HG02759 (cell line): ENCODE data around the gene NT5DC3.
"Not testable (repeated sequence)": the region's sequence is repeated elsewhere in the genome, so short reads cannot be mapped to it uniquely, and the experiment has no call there.

Experiments
- ATAC-seq: cut with Tn5 transposase; IDR thresholded peaks from one replicate; pipeline ENCODE4 v1.9.1; 2021; ENCODE audit warnings: mild to moderate bottlenecking, moderate library complexity; ENCODE audit not compliant: unreplicated experiment

The NT5DC3 gene

DNA sequence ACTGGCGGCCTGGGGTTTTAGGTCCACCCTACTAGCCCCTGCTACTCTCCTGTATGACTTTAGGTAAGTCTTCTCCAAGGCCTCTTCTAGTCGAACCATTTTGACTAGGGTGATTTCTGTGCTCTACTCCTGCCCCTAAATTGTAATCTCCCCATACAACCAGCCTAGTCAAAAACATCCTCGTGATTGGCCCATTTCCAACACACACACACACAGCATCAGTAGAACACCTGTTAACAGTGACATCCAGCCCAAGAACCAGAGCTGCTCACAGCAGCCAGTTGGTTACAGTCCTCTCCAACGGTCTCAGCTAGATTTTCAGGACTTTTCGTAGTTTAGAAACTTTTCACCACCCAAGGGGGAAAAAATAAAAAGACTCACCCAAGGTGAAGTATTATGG lies 30.9 kb downstream of the NT5DC3 start:
- no peak for ATAC-seq

DNA sequence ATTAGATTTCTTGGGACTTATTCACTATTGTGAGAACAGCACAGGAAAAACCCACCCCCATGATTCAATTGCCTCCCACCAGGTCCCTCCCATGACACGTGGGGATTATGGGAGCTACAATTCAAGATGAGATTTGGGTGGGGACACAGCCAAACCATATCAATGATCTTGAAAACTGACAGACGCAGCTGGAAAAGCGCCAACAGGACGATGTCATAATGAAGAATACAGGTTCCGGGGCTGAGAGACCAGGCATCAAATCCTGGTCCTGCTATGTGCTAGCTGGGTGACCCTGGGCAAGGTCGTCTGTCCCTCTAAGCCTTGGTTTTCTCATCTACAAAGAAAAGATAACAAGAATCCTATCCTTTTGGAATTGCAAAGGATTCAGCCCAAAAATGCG lies 31.4 kb downstream of the NT5DC3 start:
- not testable (repeated sequence) for ATAC-seq

DNA sequence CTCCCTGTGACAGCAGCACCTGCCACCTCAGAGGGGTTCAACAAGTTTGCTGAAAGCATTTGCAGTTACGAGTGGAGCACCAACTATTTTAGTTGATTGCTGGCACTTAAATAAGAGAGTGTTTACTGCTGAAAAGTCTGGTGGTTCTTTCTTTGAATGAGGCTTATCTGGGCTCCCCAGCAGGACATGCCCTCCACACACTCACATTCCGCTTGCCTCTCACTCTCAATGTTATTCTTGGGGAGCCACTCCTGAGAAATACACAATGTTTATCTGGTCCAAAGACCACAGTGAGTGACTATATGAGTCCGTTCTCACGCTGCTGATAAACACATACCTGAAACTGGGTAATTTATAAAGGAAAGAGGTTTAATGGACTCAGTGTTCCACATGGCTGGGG lies 31.9 kb downstream of the NT5DC3 start:
- no peak for ATAC-seq

DNA sequence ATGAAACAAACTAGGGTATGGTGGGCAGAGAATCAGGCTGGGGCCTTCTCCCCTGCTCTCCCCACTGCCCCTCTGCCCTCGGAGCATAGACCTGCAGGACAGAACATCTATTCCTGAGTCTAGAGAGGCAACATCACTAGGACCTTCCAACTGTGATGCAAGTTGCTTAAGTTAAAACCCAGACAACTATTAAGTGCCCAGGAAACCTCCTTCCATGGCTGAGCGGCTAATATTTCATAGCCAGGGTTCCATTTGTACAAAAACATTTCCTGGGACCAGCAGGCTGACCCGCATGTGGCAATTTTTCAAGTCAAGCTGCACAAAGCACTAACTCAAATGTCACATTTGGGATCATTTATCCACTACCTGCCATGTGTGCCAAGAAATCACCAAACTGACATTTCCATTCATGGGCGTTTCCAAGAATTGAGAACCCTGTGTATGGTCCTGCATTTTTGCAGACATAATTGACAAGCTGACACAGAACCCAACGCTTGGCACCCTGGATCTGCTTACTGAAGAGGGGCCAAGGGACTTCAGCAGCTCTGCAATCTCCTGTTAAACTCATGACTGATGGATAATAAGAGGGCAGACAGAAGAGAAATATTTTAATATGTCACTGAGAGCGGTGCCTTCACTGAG lies 32.7 kb downstream of the NT5DC3 start:
- no peak for ATAC-seq

DNA sequence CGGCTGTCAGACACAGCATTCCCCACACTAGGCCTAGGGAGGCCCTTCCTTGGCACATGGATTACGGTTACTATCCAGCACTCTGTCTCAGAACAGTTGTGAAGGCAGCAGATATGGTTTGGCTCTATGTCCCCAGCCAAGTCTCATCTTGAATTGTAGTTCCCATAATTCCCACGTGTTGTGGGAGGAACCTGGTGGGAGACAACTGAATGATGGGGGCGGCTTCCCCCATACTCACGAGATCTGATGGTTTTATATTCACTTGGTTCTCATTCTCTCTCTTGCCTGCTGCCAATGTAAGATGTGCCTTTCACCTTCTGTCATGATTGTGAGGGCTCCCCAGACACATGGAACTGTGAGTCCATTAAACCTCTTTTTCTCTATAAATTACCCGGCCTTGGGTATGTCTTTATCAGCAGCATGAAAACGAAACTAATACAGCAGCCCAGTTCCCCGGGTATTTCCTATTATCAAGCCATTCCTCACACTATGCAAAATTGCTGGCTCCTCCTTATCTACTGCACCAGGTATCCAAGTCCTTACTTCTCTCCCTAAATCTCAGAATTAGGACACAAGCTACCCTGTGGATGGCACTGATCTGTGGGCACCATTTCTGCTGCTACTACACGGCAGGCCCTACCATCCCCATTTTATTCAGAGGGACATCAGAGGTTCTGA lies 33.3 kb downstream of the NT5DC3 start:
- no peak for ATAC-seq

DNA sequence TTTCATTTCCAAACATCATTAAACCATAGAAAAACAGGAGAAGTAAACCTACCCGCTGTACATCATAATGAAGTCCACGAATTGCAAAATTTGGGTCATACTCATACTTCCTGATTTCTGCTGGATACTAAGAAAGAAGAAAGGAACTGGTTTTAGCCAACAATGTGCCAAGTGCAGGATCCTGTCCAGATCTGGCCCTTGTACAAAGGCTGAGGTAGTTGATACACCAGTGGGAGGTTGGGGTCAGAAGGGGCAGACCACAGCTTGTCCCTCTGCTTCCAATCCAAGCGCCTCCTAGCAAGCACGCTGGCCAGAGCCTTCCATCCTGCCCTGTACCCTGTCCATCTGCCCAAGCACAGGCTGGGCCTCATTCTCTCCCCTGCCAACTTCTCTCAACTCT lies 34.2 kb downstream of the NT5DC3 start:
- ATAC-seq: no peak

DNA sequence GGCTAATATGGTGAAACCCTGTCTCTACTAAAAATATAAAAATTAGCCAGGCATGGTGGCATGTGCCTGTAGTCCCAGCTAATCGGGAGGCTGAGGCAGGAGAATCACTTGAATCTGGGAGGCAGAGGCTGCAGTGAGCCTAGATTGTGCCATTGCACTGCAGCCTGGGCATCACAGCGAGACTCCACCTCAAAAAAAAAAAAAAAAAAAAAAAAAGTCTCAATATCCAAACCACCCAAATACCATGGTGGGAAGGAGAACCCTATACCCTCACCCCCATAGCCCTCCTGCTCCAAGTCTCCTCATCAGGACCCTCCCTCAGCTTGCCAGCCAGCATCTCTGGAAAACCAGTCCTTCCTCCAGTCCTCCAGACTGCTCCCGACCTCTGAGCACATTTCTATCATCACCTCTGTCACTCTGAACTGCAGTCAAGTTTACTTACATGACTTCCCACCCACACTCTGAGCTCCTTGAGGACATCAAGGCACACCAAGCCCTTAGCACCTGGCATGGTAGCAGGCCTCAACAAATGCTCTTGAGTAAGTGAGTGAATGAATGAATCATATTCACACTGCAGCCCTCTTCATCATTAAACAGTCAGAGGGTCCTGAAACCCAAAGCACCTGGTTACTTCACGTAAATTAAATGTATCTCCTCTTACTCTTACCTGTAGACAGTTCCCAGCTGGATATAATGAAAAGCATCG lies 35.2 kb downstream of the NT5DC3 start:
- no peak for ATAC-seq

DNA sequence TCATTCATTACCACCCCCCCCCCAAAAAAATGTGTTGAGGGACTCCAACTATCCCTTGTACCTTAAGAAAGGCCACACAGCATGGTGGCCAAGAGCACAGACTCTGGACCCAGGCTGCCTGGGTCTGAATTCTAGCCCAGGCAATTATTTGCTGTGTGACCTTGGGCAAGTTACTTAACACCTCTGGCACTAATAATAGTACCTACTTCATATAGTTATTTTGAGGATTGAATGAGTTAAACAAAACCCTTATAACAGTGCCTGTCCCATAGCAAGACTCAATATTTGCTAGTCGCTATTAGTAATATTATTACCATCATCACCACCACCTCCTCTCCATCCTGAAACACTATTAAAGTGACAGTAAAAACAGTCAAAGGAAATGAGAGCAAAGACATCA lies 37.2 kb downstream of the NT5DC3 start:
- no peak for ATAC-seq

DNA sequence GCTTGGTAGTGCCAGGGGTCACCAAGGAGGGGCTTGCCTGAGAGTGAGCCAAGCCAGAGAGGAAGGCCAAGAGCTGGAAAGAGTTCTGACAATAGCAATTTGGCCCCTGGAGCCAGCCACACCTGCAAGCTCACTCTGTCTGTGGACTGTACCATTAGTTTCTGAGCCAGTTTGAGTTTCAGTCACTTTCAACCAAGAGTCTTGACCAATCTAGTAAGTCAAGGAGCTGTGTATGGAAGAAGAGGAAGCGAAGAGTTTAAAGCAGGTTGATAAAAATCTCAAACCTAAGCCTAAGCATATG lies 38.5 kb downstream of the NT5DC3 start:
- ATAC-seq: no peak

DNA sequence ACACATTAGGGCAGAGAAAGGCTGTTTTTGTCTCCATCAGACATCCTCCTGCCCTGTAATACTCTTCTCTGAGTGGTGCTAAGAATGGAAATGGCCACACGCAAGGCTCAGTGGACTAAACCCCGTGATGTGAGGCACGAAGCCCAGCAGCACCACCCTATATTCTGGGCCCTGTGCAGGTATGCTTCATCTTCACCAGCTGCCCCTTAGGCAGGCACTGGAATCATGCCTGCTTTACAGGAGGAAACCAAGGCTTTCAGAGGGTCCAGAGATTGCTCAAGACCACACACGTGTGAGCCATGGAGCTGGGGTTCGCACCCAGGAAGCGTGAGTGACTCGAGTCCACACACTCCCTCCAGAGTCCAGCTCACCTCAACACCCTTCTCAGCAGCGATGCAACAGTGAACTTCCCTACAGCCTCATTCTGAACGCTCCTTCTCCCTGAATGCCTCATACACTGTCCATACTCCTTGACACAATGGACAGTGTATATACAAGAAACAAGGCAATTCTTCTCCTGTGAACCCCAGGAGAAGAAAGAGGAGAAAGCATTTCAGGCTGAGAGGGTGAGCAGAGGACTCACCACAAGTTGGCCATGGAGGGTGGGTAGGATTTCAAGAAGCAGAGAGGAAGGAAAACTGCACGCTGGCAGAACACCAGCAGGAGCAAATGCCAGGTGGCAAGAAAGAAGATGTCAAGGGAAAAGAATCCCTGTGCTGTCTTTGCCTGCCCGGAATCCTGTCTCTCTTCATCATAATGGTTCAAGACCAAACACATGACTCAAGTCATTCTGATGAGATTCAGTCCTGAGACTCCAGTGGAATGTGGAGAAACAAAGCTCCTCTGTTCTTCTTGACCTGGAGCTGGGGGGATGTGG lies 39.1 kb downstream of the NT5DC3 start:
- ATAC-seq: no peak

DNA sequence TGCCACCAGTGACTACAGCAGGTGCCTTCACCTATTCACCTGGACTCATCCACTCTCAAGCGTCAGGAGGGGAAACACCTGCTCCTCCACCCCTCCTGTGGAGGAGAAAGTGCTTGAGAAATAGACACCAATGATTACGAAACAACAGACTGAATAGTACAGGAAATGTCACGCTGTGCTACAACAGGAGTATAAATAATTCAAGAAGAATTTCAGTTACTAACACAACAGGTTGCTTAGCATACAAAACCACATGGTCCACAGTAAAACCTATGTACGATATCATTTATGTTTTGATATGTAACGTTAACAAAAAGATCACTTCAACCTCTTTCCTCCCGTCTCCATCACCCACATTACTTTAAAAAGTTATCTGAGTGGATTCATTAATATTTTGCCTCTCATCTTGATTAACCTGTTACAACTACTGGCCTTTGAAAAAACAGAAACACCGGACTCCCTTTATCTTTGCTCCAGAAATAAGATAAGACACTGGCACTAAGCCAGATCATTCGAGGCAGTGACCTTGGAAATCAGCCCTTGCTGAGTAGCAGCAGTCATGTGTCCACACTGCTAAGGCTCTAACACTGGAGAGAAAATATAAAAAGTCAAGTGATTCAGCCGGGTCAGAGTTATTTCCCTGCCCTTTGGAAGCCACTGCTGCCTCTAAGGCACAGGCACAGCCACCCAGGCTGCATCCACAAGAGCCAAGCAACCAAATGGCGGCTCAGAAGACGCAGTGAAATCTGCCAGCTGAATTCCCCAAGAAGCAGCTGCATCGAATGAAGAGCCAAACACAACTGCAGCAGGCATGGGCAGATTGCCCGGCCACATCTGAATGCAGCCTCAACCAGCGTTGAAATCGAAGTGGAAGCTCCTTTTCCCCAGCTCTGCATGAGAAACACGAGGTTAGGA lies 40.9 kb downstream of the NT5DC3 start:
- no peak for ATAC-seq

DNA sequence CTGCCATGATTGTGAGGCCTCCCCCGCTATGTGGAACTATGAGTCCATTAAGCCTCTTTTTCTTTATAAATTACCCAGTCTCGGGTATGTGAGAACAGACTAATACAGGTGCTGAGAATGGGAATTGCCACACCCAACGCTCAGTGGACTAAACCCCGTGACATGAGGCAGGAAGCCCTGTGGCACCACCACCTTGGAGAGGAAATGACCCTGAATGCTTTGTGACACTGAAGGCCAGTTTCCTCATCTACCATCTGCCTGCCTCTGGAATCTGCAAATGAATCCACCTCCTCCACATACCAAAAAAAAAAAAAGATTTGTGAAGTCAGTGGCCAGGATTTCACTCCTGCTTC lies 41.6 kb downstream of the NT5DC3 start:
- no peak for ATAC-seq

DNA sequence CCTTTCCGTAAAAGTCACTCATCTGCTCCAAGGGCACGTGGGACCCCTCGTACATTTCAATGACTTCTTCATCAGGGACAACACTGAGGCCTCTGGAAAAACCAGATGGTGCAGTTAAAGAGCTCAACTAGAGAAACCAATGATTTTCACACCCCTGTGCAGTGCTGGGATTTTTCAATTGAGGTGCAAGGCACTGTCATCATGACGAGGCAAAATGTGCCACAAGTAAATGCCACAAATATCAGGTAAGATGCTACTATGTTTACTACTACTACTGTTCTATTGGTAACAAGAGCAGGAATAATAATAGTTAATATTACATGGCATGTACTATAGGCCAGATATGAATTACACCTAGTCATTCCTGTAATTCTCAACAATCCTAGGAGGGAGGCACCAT lies 42.4 kb downstream of the NT5DC3 start:
- no peak for ATAC-seq

DNA sequence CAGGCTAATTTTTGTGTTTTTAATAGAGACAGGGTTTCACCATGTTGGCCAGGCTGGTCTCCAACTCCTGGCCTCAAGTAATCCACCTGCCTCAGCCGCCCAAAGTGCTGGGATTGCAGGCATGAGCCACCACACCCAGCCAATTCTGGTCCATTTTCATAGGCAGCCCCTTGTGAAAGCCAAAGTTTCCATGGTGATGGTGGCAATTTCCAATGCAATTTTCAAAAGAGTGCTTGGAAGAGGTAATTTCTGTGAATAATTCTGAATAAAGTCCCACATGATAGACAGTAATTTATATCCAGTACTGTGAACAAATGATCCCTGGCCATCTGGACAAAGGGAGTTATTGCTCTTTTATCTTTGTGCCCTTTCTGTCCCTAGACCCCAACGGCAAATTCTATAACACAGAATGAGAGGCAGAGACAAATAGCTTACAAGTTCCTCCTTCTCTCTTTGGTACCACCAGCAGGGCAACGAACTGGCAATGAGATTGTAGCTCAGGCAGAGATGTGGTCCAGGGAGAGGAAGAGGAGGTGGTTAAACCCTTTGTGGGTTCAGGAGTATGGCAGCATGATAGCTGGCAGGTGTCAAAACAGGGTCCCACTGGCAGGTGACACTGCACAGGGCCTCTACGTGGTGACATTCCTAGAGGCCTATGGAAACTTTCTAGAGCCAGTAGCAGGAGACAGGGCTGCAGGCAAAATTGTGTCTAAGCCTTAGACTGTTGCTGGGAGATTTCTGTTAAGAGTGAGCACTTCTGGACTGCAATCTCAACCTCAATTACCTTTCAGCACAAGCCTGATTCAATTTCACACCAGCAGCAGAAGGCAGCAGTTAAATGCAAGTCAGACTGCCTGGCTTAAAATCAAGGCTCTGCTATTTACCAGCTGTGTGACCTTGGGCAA lies 46.5 kb downstream of the NT5DC3 start:
- ATAC-seq: no peak

DNA sequence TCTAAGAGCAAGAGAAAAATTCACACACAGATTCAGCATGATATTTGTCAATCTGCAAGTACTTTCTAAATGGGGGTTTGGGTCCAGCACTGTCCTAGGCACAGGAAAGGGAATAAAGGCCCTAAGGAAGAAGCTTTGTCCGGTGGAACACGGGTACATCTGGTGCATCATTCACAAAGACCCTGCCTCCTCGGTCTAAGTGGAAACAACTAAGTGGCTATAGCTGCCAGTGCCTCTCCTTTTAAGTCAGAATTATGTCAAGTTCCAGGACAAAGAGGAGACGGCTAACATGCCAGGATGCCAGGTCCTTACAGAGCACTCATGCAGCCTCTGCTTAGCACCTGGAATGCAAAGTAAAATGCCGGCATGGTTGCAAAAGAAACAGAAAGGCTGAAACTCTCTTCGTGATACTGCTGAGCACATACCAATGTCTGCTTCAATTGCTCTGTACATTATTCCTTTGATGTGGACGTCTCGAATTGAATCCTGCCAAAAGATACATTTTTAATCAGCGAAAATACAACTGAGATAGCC lies 47.5 kb downstream of the NT5DC3 start:
- no peak for ATAC-seq

DNA sequence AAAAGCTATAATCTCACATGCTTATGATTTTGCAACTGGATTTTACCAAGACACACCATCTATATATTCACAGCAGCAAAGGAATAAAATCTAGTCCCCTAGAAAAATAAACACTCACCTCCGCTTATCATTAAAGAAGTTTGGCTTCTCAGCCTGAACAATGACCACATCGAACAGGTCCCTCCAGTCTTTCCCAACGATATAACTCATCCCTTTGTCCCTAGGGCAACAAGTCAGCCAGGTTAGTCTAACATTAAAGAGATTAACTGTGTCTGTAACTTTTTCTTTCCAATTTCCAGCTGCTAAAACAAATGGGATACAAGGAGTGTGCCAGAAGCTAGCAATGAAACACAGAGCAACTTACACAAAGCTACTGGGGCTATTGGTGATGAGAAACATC lies 48.0 kb downstream of the NT5DC3 start:
- no peak for ATAC-seq

DNA sequence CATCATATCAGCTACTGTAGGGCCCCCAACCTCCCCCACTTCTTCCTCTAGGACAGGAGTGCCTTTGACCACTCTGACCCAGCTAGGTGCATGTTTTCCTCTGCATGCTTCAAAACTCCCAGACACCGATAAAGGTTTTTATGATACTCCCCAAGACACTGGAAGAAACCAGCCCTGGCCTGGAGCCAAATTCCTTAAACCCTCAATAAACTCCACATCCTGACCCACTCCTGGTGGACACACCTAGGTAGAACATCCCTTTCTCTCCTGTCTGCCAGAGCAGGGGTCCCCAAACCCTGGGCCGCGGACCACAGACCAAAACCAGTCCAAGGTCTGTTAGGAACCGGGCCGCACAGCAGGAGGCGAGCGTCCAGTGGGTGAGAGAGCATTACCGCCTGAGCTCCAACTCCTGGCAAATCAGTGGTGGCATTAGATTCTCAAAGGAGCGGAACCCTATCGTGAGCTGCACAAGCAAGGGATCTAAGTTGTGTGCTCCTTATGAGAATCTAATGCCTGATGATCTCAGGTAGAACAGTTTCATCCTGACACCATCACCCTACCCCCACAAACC lies 49.6 kb downstream of the NT5DC3 start:
- ATAC-seq: no peak

DNA sequence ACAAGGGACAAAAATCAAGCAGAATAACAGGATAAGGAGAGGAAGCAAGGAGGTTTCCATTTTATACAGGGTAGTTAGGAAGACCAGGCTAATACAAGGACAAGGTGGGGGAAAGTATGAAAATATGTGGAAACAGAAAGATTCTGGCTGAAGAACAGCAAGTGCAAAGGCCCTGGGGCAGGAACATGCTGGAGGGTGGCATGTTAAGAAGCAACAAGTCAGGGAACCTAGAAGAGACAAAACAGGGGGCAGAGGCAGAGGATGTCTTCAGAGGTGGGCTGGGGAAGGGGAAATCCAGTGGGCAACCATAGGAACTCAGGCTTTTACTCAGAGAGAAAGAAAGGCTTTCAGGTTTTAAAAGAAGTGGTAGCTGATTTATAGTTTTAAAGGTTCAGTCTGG lies 54.8 kb downstream of the NT5DC3 start:
- no peak for ATAC-seq
